Hindlimb muscle (tissue), 1 donor: ENCODE measurements around the gene RNF17. TPM values are rescaled to one million over a fixed set of nuclear protein-coding genes. Genes with fewer than 3 reads are reported as not detected.

Experiments used
- DNase-seq: peaks from one replicate; pipeline ENCODE4 v3.0.0-alpha.2; 2013
- polyA plus RNA-seq: library from polyadenylated mRNA; unstranded; fragments of 120-200 nt; gene quantifications from one replicate; pipeline ENCODE4 v1.2.1, GENCODE V29; 2013; ENCODE audit not compliant: insufficient read length

RNF17 gene
- polyA plus RNA-seq, 1 donor: 0.40 TPM

DNA sequence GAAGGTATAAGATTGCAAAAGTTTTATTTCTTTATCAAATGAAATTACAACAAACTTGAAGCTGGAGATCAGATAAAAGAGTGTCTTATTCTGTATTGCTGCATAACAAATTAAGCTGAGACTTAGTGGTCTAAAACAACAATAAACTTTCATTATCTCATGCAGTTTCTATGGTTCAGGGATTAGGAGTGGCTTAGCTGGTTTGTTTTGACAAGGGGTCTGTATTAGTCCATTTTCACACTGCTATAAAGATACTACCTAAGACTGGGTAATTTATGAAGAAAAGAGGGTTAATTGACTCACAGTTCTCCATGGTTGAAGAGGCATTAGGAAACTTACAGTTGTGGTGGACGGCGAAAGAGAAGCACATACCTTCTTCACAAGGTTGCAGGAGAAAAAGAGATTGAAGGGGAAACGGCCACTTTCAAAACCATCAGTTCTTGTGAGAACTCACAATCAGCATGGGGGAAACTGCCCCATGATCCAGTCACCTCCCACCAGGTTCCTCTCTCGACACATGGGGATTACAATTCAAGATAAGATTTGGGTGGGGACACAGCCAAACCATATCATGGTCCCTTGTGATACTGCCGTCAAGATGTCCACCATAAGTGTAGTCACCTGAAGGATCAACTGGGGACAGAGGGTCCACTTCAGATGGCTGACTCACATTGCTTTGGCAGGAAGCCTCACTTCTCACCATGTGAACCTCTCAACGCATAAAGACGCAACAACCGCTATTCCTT lies 97.8 kb downstream of the RNF17 start:
- DNase-seq: no peak

DNA sequence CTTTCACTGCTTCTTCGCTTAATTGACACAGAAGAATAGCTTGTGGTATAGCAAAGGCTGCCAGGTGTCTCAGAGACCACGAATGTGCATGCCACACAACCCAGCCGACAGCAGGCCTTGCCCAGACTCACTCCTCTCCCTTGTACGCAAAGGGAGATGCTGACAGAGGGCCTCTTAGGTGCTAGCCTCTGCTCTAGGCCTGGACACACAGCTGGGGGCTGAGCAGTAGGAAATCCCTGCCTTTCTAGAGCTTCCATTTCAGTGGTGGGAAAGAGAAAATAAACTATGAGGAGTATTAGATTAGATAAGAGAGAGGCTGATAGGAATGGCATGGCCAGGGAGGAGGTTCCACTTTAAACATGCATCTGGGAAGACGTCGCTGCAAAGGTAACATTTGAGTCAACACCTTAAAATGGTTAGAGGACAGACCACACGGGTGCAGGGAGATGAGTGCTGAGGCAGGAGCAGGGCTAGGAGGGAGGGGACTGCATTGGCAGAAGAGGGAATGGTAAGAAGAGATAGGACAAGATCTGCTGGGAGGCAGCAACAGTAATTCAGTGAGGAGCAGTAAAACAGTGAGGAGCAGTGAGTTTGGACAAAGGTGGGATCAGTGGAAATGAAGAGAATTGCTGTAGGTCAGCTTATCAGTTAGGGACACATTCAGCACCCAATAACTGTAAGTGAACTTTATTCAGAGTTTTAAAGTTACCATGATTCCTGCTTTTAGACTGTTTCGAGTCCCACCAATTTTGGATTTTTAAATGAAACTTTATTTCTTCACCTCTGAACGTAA lies 100.0 kb downstream of the RNF17 start:
- no peak for DNase-seq

DNA sequence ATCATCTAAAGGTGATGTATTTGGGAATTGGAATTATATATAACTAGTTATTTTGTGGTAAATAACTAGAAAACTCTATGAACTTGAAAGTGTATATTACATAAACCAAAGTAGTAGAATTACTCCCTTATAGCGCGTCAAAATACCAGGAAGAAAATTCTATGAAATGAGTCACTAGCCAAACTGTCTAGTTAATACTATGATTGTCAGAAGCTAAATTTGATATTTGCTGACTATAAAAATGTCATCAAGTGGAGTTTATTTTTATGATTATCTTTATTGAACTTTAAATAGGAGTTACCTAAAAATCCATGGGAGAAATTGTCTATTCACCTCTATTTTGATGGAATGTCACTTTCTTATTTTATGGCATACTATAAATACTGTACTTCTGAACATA lies 100.6 kb downstream of the RNF17 start:
- DNase-seq: no peak

DNA sequence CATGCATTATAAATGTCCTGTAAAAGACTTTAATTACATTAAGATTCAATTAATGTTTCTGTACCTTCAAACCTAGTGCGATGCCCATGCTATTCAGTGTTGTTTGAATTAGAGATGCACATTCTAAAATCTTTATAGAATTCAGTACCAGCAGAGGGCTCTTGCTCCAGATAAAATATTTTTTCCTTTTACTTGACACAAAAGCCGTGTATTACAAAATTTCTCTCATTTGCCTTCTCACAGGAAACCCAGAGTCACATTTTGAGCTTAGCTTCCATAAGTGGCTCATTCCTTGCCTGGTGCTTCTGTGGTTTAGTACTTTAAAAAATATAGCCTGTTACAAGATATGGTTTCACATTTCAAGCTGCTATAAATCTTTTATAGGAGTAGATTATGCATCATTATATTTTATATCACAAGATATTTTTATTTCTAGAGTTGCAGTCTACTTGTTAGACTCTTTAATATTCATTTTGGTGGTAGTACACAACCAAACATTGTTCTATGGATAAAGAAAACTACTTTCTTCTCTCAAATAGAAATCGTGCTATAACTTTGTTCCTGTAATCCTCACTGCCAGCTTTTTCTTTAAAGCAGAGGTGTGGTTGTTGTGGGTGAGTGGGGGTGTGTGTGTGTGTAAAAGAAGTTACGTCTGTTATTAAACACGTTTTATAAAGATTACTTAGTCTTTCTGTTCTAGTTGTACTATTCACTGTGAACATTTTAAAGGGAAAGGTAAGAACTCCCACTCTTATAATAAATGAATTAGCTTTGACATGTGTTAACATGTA lies 101.4 kb downstream of the RNF17 start:
- DNase-seq: no peak

DNA sequence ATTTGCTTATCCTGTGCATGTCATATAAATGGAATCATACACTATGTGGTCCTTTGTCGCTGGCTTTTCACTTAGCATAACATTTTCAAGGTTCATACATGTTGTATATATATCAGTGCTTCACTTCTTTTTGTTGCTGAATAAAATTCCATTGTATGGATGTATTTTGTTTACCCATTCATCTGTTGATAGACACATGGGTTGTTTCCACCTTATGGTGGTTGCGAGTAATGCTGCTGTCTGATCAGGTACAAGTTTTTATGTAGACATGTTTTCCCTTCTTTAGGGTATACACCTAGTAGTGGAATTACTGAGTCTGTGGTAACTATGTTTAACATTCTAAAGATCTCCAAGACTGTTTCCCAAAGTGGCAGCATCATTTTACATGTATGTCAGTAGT lies 102.5 kb downstream of the RNF17 start:
- DNase-seq: no peak

DNA sequence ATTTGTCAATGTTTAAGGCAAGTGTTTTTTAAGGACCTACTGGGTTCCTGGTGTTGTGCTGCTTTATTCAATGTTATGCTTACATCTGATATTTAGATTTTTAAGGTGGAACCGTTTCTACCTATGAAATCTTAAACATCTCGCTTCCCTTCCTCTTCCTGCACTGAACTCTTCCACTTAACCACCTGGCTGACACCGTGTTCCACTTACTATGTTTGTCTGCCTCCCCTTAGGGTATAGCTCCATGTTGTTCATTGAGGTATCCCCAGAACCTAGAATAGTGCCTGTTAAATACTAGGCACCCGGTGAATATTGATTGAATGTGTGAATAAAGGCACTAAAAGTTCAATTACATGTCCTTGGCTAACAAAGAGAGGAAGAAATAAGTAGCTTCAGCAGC lies 104.9 kb downstream of the RNF17 start:
- DNase-seq: no peak

DNA sequence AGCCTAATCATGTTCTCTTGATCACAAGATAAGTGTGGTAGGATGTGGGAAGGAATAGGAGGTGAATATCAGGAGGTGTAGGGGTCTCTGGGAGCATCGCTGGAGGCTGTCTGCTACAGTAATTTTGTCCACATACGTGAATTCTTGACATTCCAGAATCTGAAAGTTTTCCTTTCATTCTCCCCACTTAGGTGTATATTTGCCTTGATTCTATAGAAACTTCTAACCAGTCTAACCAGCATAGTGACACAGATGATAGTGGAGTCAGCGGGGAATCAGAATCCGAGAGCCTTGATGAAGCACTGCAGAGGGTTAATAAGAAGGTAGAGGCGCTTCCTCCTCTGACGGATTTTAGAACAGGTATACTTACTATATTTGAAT lies 106.4 kb downstream of the RNF17 start:
- no peak for DNase-seq

DNA sequence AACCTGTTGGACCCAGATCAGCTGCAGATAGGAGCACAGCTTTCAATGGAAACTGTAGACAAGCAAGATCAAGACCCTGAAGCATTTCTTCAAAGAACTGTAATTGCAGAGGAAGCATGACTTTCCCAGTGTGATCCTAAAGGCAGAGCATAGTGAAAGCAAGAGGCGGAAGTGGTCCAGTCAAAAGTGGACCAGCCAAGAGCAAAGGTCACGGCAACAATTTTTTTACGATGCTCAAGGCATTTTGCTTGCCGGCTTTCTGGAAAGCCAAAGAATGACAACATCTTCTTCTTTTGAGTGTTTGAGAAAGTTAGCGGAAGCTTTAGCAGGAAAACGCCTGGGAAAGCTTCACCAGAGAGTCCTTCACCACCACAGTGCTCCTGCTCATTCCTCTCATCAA lies 111.6 kb downstream of the RNF17 start:
- DNase-seq: no peak

DNA sequence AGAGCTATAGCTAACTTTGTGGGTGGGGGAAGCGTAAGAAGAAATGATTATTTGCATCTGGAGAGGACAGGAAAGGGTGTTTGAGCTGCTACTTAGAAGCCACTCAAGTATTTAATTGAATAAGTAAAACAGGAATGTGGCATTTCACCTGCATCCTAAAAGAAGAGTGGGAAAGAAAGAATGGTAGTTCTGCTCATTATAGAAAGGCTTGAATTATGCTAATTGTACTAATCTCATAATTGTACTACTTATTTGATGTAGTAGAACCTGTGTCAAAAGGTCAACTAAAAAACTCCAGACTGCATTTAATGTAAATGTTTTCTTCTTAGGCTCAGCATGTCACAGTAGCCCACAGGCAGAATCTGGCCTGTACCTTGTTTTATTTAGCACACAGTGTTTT lies 113.6 kb downstream of the RNF17 start:
- DNase-seq: no peak

DNA sequence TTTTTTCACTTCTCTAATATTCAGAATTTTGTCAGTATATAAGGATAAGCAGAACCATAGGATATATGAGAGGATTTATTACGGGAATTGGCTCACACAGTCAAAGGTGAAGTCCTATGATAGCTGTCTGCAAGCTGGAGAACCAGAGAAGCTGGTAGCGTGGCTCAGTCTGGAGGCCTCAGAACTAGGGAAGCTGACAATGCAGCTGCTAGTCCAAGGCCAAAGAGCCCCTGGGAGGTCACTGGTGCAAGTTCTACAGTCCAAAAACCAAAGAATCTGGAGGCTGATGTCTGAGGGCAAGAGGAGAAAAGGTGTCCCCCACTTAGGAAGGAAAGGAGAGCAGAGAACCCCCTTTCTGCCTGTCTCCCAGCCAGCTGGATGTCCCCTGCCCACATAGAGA lies 114.4 kb downstream of the RNF17 start:
- no peak for DNase-seq

DNA sequence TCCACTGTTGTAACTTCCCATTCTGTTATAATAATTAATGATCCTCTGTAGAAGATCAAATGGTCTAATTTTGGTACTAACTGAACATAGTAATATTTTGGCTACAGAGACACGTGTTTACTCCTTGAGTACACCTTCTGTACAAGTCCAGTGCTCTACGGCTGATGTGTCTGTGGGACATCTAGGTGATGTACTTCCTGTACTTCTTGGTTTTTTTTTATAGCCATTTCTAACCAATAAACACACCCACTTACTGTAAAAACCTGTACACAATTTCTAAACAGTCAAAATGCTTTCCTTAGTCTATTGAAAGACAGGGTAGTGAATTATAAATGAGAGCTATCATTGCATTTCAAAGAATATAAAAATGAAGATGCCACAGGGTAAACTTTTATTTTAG lies 118.7 kb downstream of the RNF17 start:
- DNase-seq: no peak

DNA sequence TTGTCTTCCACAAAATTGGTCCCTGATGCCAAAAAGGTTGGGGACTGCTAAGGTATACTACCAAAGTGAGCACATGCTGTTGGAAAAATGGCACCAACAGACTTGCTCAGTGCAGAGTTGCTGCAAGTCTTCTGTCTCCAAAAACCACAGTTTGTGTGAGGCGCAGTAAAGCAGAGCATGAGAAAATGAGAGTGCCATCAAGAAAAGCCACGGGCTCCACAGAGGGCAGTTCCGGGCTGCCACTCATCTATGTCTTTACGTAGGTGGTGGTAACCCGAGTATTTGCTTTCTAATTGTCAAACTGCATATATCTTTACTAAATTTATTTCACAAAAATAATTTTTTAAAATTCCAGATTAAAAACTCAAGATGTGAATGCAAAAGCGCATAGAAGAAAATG lies 123.8 kb downstream of the RNF17 start:
- no peak for DNase-seq

DNA sequence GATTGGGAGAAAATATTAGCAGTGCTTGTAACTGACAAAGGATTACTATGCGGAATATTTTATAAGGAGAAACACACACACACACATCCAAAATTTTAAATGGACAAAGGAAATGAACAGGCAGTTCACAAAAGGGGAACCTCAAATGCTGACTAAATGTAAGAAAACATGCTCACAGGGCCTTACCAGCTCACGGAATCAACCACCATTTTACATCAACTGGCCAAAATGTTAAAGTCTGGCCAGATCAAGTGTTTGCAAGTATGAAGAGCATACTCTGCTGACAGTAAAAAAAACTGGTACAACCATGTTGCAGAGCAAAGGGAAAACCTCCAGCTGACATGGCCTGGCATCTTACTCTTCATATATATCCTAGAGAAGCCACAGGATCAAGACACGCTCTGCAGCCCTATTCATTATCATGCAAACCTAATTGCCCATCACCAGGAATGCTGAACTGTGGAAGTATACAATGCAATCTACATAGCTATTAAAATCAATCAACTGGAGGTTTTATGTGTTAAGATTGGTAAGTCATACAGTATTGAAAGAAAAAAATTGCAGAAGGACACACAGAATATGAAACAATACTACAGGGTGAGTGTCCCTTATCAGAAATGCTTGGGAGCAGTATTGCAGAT lies 124.4 kb downstream of the RNF17 start:
- DNase-seq: no peak

DNA sequence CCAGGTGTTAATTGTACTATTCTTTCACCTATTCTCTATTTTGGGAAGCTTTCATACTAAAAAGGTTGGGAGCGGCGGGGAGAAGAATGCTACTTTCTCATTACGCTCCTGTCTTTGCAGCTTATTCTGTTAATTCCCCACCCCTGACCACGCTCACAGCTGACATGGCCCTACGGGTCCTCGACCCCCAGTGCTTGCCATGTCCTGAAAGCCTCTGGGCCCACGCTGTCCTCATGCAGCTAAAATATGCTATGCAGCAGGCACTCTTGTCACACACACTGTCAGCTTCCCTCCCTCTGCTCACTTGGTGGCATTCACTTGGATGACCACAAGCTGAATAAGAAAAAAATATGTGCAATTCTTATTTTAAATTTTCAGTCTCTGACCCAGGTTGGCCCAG lies 126.3 kb downstream of the RNF17 start:
- DNase-seq: no peak

DNA sequence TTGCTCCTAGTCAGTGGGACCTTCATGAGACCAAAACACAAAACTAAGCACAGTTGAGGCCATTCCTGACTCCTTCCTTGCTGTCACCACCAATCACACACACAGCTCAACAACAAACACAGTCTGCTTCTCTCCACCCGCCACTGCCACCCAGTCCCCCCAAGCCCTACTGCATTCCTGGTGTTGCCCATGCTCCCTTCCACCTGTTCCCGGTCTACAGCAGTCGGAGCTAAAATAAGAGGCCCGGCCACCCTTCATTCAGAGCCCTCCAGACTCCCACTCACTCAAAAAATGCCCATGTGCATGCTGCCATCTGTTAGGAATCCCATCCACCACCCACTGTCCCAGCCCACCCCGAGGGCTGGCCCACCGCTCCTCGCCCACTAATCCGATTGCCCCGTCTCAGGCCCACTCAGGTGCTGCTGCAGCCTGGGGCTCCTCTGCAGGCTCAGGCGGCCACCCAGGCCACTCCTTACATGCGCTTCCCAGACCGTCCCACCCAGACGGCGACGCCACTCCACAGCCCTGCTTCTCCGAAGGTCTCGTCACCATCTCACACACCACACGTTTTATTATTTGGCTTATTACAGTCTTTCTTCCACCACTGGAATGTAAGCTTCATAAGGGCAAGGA lies 127.6 kb downstream of the RNF17 start:
- no peak for DNase-seq

DNA sequence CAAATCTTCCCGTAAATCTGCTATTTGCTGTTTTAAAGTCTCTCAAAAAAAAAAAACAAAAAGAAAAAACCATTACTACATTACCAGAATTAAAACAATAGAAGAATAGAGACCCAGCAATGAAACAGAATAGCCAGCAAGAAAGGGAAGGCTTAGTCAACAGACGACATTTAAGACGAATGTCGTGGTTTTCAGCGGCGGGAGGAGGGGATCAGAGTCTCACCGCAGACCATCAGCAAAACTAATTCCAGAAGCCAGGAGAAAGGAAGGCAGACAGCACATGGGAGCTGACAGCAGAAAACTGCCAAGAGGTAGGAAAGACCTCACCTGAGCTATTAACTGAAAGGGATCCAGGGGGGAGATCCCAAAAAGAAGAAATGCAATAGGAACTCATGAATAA lies 128.9 kb downstream of the RNF17 start:
- DNase-seq: no peak

DNA sequence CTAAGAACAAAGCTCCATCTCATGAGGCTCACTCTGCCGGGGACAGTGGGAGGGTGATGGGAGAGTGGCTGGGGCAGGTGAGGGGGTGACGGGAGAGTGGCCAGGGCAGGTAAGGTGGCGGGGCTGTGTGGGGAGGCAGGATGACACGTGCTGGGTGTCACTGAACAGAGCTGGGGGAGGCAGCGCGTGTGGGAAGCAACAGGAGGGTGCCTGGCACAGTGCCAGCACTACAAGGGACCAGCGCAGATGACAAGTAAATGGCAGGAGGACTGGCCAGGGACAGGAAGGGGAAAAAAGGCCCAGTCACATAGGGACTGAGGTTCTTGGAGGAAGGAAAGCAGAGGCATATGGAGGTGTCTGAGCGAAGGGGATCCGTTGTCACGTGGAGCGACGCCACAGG lies 129.9 kb downstream of the RNF17 start:
- no peak for DNase-seq

DNA sequence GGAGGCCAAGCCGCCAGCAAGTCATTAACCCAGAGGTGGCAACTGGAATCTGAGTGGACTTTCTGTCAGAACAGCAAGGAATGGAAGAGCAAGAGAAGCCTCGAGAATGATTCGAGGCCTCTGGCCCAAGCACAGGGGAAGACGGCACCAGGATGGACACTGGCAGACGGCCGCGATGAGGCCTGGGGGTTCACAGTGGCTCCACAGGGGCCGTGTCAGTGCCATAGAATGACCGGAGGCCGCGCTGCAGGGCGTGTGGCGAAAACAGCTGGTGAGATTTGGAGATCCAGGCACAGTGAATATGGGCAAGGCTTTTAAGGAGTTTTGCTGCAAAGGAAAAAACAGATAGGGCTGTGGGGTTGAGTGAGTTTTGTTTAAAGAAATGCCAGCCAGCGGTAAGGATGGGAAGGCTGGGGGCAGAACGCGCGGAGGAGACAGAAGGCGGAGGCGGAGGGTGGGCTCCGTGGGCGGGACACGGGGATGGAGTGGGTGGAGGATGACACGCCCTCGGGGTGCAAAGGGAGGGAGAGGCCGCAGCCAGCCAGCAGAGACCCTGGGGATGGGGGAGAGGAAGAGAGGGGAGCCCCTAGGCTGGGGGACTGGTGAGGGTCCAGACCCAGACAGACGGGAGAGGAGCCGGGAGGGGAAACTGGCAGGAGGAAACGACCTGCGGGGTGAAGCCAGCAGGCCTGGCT lies 130.5 kb downstream of the RNF17 start:
- no peak for DNase-seq

DNA sequence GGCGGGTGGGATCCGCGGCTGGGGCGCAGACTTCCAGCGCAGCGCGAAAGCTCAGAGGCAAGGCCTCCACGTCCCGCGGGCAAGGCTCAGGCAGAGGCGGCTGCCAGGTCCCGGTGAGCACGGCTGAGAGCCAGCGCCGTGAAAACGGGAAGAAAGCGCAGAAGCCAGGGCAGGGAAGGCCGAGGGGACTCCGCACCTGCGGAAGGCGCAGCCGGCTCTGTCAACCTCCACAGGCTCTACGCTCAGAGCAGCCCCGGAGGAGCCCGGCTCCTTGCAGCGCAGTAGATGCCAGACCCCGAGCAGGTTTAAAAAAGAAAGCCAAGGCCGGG lies 131.0 kb downstream of the RNF17 start:
- DNase-seq: no peak

DNA sequence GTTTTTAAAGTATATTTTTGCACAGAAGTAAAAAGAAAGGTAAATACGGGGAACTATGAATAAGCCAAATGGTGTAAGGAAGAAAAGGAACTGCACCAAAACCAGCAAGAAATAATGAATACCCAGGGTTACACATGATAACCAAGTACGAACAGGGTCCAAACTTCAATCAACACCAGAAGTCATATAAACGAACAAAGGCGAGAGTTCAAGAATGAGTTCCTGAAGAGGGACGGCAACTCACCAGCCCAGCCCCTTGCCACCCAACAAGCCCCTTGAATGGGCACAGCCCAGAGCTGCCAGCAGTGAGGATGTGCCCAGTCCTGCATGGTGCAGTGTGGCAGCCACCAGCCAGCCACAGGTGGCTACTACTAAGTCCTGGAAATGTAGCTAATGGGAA lies 132.1 kb downstream of the RNF17 start:
- no peak for DNase-seq

DNA sequence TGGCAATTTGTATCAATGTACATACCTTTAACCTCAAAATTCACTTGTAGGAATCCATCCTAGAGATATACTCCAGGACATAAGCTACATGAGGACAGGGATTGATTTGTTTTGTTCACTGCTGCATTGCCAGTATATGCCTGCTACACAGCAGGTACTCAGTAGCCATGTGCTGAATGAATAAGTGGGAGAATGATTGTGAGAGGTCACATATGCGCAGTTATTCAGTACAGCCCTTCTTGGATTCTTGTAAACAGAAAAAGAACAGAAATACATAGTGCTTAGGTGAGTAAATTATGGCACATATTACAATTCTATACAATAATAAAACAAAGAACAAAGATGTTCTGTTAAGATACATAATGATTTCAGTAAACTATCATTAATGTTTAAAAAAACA lies 133.3 kb downstream of the RNF17 start:
- no peak for DNase-seq

DNA sequence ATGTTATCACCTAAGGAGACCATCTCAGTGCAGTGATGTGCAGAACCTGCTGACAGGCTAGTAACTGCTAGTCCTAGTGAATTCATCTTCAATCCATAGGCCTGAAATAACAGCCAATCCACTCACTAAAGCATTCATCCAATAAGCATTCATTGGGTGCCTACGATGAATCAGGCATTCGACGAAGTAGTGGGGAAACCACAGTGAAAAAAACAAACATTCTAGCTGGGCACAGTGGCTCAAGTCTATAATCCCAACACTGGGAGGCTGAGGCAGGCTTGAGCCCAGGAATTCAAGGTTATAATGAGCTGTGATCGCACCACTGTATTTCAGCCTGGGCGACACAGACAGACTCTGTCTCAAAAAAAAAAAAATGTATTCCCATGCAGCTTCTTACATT lies 135.6 kb downstream of the RNF17 start:
- DNase-seq: no peak
